Measurements from ENCODE around the gene NUBPL.

NUBPL gene

DNA sequence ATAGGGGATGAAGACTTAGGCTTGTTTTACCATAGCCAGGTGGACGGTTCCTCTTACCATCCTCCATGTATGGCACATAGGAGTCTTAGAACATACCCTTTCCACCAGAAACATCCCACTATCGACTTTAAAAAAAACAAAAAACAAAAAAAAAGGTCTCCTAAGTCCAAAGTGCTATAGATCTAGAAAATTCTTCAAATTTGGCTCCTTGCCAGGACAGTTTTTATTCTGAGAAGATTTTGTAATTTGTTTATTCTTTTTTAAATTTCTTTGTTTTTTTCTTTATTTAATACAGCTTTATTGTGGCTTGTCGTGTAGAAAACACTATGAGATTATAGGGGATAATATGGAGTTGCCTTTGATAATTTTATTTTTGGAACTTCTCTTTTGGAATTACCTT is 197.7 kb downstream of the NUBPL start:
- TF ChIP-seq, protein P1, sequence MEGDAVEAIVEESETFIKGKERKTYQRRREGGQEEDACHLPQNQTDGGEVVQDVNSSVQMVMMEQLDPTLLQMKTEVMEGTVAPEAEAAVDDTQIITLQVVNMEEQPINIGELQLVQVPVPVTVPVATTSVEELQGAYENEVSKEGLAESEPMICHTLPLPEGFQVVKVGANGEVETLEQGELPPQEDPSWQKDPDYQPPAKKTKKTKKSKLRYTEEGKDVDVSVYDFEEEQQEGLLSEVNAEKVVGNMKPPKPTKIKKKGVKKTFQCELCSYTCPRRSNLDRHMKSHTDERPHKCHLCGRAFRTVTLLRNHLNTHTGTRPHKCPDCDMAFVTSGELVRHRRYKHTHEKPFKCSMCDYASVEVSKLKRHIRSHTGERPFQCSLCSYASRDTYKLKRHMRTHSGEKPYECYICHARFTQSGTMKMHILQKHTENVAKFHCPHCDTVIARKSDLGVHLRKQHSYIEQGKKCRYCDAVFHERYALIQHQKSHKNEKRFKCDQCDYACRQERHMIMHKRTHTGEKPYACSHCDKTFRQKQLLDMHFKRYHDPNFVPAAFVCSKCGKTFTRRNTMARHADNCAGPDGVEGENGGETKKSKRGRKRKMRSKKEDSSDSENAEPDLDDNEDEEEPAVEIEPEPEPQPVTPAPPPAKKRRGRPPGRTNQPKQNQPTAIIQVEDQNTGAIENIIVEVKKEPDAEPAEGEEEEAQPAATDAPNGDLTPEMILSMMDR (IDR thresholded peaks at IDR 0.05; ENCODE audit: insufficient read depth, low read length, poor library complexity, severe bottlenecking), result no peak
- no peaks in the 10 kb centered on the region for H3K36me3 ChIP-seq (ENCODE audit: control insufficient read depth, insufficient read depth, low read length)
- H3K4me3 ChIP-seq (replicated peaks; ENCODE audit: low read depth, low read length), result no peak overlapping the region
- no peak for DNase-seq (ENCODE audit: extremely low read depth, insufficient read length)
- no peaks in the 10 kb centered on the region for H3K27me3 ChIP-seq (replicated peaks; ENCODE audit: control insufficient read depth, insufficient read depth, low read length)

DNA sequence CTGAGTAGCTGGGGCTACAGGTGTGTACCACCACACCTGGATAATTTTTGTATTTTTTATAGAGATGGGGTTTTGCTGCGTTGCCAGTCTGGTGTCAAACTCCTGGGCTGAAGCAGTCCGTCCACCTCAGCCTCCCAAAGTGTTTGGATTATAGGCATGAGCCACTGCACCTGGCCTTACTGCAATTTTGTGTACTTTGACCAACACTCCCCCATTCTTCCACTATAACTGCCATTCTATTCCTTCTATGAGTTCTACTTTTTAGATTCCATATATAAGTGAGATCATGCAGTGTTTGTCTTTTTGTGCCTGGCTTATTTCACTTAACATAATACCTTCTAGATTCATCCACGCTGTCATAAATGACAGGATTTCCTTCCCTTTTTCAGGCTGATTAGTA is 199.1 kb downstream of the NUBPL start:
- TF ChIP-seq, protein P1 (IDR thresholded peaks at IDR 0.05; ENCODE audit: insufficient read depth, low read length, poor library complexity, severe bottlenecking), result no peak
- H3K4me3 ChIP-seq (replicated peaks; ENCODE audit: low read depth, low read length), result no peak overlapping the region
- no peaks in the 10 kb centered on the region for H3K36me3 ChIP-seq (ENCODE audit: control insufficient read depth, insufficient read depth, low read length)
- DNase-seq (ENCODE audit: extremely low read depth, insufficient read length), result no peak
- H3K27me3 ChIP-seq (replicated peaks; ENCODE audit: control insufficient read depth, insufficient read depth, low read length), result no peaks in the 10 kb centered on the region

DNA sequence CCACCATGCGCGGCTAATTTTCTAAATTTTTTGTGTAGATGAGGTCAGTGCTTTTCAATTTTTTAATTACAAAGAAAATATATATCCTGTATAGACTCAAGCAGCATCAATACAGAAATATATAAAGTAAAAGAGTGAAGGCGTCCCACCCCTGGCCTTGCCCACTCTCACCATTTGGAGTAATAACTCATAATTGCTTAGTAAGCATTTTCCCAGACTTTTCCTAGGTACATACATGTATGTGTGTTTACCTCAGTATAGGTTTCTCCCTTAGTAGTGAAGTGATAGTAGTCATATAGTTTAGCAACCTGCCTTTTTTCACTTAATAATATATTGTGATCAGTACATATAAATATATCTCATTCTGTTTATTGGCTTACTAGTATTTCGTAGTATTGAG is 200.1 kb downstream of the NUBPL start:
- Histone ChIP-seq H3K4me3 (replicated peaks; ENCODE audit: low read depth, low read length) (no peak overlapping the region), H3K27me3 (replicated peaks; ENCODE audit: control insufficient read depth, insufficient read depth, low read length) (no peaks in the 10 kb centered on the region), H3K36me3 (ENCODE audit: control insufficient read depth, insufficient read depth, low read length) (no peaks in the 10 kb centered on the region)
- DNase-seq (ENCODE audit: extremely low read depth, insufficient read length), result no peak
- TF ChIP-seq, protein P1 (IDR thresholded peaks at IDR 0.05; ENCODE audit: insufficient read depth, low read length, poor library complexity, severe bottlenecking), result no peak

DNA sequence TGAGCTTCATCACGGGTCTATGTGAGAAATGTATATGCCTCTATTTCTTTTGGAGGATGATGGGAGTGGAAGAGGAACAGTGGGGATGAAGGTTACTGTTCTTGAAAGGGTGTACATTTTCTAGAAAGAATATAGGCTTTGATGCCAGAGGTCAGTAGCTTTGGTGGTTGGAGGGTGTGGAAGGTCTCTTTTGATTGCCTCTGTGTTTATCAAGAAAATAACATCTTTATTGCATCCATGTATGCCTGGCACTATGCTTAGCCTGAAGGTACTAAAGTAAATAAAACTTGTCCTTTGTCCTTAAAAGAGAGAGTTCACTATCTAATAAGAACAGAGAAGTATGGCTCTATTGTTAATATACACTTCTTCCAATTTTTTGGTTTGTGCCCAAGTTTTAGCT is 201.8 kb downstream of the NUBPL start:
- TF ChIP-seq, protein P1 (IDR thresholded peaks at IDR 0.05; ENCODE audit: insufficient read depth, low read length, poor library complexity, severe bottlenecking), result no peak
- H3K4me3 ChIP-seq (replicated peaks; ENCODE audit: low read depth, low read length), result no peak overlapping the region
- no peak for DNase-seq (ENCODE audit: extremely low read depth, insufficient read length)
- H3K36me3 ChIP-seq (ENCODE audit: control insufficient read depth, insufficient read depth, low read length), result no peaks in the 10 kb centered on the region
- no peaks in the 10 kb centered on the region for H3K27me3 ChIP-seq (replicated peaks; ENCODE audit: control insufficient read depth, insufficient read depth, low read length)

GRCh38 chr14:31766315-31766892 is 205.2 kb downstream of the NUBPL start:
- TF ChIP-seq, protein P1 (IDR thresholded peaks at IDR 0.05; ENCODE audit: insufficient read depth, low read length, poor library complexity, severe bottlenecking), result no peak
- Histone ChIP-seq H3K4me3 (replicated peaks; ENCODE audit: low read depth, low read length) (no peak overlapping the region), H3K27me3 (replicated peaks; ENCODE audit: control insufficient read depth, insufficient read depth, low read length) (no peaks in the 10 kb centered on the region), H3K36me3 (ENCODE audit: control insufficient read depth, insufficient read depth, low read length) (no peaks in the 10 kb centered on the region)
- no peak for DNase-seq (ENCODE audit: extremely low read depth, insufficient read length)

- Histone ChIP-seq H3K4me3 (replicated peaks; ENCODE audit: low read depth, low read length) (no peak overlapping the region), H3K36me3 (ENCODE audit: control insufficient read depth, insufficient read depth, low read length) (no peaks in the 10 kb centered on the region), H3K27me3 (replicated peaks; ENCODE audit: control insufficient read depth, insufficient read depth, low read length) (no peaks in the 10 kb centered on the region)
- TF ChIP-seq, protein P1 (IDR thresholded peaks at IDR 0.05; ENCODE audit: insufficient read depth, low read length, poor library complexity, severe bottlenecking), result no peak
- no peak for DNase-seq (ENCODE audit: extremely low read depth, insufficient read length)
These were observed 207.2 kb downstream of the NUBPL start for GRCh38 chr14:31768355-31768754.
